ENCODE measurements around the gene OTUB1.

DNA sequence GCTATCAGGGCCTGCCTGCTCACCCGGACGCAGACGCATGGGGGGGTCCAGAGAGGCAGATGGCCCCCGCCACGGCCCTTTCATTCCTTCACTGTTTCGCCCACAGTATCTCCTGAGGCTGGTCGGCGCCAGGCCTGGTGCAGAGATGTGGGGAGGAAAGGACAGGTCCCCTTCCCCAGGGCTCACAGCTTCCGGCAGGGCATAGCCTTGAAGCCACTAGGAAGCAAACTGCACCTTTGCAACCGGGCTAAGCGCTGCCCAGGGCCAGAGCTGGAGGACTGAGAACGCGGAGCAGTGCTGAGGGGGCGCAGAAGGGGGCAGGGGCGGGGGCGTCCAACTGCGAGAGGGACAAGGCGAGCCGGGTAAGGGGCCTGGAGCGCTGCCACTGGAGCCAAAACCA lies 29.3 kb downstream of the OTUB1 start:
- TF ChIP-seq, protein P1, sequence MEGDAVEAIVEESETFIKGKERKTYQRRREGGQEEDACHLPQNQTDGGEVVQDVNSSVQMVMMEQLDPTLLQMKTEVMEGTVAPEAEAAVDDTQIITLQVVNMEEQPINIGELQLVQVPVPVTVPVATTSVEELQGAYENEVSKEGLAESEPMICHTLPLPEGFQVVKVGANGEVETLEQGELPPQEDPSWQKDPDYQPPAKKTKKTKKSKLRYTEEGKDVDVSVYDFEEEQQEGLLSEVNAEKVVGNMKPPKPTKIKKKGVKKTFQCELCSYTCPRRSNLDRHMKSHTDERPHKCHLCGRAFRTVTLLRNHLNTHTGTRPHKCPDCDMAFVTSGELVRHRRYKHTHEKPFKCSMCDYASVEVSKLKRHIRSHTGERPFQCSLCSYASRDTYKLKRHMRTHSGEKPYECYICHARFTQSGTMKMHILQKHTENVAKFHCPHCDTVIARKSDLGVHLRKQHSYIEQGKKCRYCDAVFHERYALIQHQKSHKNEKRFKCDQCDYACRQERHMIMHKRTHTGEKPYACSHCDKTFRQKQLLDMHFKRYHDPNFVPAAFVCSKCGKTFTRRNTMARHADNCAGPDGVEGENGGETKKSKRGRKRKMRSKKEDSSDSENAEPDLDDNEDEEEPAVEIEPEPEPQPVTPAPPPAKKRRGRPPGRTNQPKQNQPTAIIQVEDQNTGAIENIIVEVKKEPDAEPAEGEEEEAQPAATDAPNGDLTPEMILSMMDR (IDR thresholded peaks at IDR 0.05) = no peak
- TF ChIP-seq POLR2A (IDR thresholded peaks at IDR 0.05) = no peak

Measured in tibial nerve (tissue), 3 donors.